ENCODE data around the gene OXCT1.

- TF ChIP-seq CTCF (IDR thresholded peaks at IDR 0.05) = no peak
- no peak for TF ChIP-seq POLR2A (IDR thresholded peaks at IDR 0.05)
These were observed 188.4 kb downstream of the OXCT1 start for GRCh38 chr5:41681840-41682239.
